Breast epithelium (tissue), 4 donors: Measurements from ENCODE around the gene DDX10. TPM values are rescaled to one million over a fixed set of nuclear protein-coding genes. Genes with fewer than 3 reads are reported as not detected.

Source experiments
- DNase-seq, 2 donors: peaks; one replicate each; pipeline ENCODE4 v3.0.0-alpha.2; 2019; ENCODE audit warnings: low spot score in 2 of 2
- H3K27ac ChIP-seq, 2 donors: fragments of 200-600 bp; sonication (generic) in 1 of 2; one replicate each; pipeline ENCODE4 v1.5.1; 2016 to 2019; ENCODE audit warnings: mild to moderate bottlenecking in 1 of 2
- H3K27me3 ChIP-seq, 2 donors: fragments of 200-600 bp; sonication (generic) in 1 of 2; one replicate each; pipeline versions ENCODE4 v1.5.1 to v1.6.0; 2017 to 2019; ENCODE audit warnings: control low read depth in 1 of 2, mild to moderate bottlenecking in 1 of 2
- H3K36me3 ChIP-seq: fragments of 200-600 bp; one replicate; pipeline ENCODE4 v1.5.1; 2019
- H3K4me1 ChIP-seq, 2 donors: fragments of 200-600 bp; sonication (generic); one replicate each; pipeline ENCODE4 v1.5.1; 2016 to 2019; ENCODE audit warnings: control low read depth in 1 of 2
- H3K4me3 ChIP-seq, 3 donors: fragments of 200-600 bp; sonication (generic); 1 replicate in 2 of 3; 2 replicates in 1 of 3; pipeline ENCODE4 v1.5.1; 2016 to 2019; ENCODE audit warnings: mild to moderate bottlenecking in 3 of 3, moderate library complexity in 2 of 3
- H3K9me3 ChIP-seq, 2 donors: fragments of 200-600 bp; sonication (generic) in 1 of 2; one replicate each; pipeline ENCODE4 v1.5.1; 2016 to 2019; ENCODE audit warnings: control low read depth in 1 of 2
- CTCF ChIP-seq, 3 donors: fragments of 450-650 bp; IDR thresholded peaks; one replicate each; pipeline ENCODE4 v1.5.1; 2016 to 2017; ENCODE audit warnings: antibody characterized with exemption in 3 of 3, mild to moderate bottlenecking in 3 of 3, moderate library complexity in 3 of 3
- POLR2A ChIP-seq: fragments of 450-650 bp; IDR thresholded peaks from one replicate; pipeline ENCODE4 v1.6.1; 2016; ENCODE audit warnings: antibody characterized with exemption, mild to moderate bottlenecking, moderate library complexity
- POLR2AphosphoS5 ChIP-seq, 3 donors: sonication (generic); formaldehyde crosslinking; IDR thresholded peaks; one replicate each; pipeline ENCODE4 v1.6.1; 2017; ENCODE audit warnings: antibody characterized with exemption in 3 of 3
- intact Hi-C: fragments of 100-400 bp; cut with DNase I; formaldehyde crosslinking; loops from one replicate; pipeline ENCODE4 v1.15.1; 2023; ENCODE audit warnings: low total_unique reads
- total RNA-seq, 3 donors: library from RNA; depleted of rRNA; stranded (reverse); fragments of >200 nt; gene quantifications; one replicate each; pipeline ENCODE4 v1.1.0, GENCODE V29; 2016

The DDX10 gene
- total RNA-seq, 3 donors from 2014 or later = 17.3 to 41.9 (median 29.5) TPM

GRCh38 chr11:108857382-108857781 is 192.5 kb downstream of the DDX10 start:
- H3K36me3 ChIP-seq = peaks cover 5% of the 10 kb centered on the region
- H3K27ac ChIP-seq = no peak overlapping the region
- no peak overlapping the region for H3K4me3 ChIP-seq
- DNase-seq = no peak
- intact Hi-C loops = no loop called here
- no peaks in the 10 kb centered on the region for H3K27me3 ChIP-seq
- TF ChIP-seq POLR2A (no peak), CTCF (IDR thresholded peaks at IDR 0.05) (no peak), POLR2AphosphoS5 (IDR thresholded peaks at IDR 0.05) (no peak)
- no peaks in the 10 kb centered on the region for H3K4me1 ChIP-seq
- H3K9me3 ChIP-seq = no peaks in the 10 kb centered on the region

GRCh38 chr11:108858622-108859021 is 193.8 kb downstream of the DDX10 start:
- DNase-seq = no peak
- H3K27ac ChIP-seq = no peak overlapping the region
- no peaks in the 10 kb centered on the region for H3K9me3 ChIP-seq
- intact Hi-C loops = no loop called here
- H3K27me3 ChIP-seq = no peaks in the 10 kb centered on the region
- TF ChIP-seq POLR2A (no peak), CTCF (IDR thresholded peaks at IDR 0.05) (no peak)
- H3K4me3 ChIP-seq = no peak overlapping the region
- H3K36me3 ChIP-seq = peaks cover 5% of the 10 kb centered on the region
- no peaks in the 10 kb centered on the region for H3K4me1 ChIP-seq

DNA sequence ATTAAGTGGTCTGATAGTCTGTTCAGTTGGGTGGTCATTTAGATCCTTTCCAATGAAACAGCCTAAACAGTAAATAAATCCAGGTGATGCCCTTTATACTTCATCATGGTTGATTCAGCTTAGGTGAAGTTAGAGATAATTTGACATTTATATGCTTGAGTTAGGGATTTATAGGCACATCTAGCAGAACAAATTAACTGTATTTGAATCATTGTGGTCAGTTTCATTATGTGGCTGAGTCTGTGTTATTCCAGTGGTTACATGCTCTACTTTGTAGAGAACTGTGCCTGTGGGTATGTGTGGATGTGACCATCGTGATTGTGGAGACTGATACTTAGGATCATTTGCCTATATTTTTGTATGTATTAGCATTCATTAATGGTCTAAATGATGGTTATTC is 194.6 kb downstream of the DDX10 start:
- intact Hi-C loops = no loop called here
- Histone ChIP-seq H3K4me1 (no peaks in the 10 kb centered on the region), H3K9me3 (no peaks in the 10 kb centered on the region), H3K27me3 (no peaks in the 10 kb centered on the region), H3K27ac (no peak overlapping the region), H3K36me3 (peaks cover 5% of the 10 kb centered on the region), H3K4me3 (no peak overlapping the region)
- TF ChIP-seq POLR2AphosphoS5 (IDR thresholded peaks at IDR 0.05) (no peak), CTCF (IDR thresholded peaks at IDR 0.05) (no peak), POLR2A (no peak)
- DNase-seq = no peak

DNA sequence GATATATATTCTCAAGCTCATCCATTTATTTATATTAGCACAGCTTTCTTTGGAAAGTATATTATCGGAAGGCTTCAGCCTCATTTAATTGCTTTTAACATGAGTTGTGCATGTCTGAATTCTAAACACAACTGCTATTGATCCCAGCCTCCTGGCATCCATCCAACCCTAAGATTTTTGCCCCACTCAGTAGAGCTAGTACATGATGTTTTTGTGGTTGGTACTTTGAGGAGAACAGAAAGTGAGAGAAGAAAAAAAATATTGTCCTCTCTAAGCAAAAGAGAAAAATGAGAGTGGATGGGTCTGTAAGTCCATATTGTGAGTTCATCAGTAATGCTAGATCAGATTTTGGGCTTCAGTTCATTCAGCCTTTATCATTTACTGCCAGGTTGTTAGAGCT is 198.7 kb downstream of the DDX10 start:
- Histone ChIP-seq H3K9me3 (no peaks in the 10 kb centered on the region), H3K27ac (no peak overlapping the region), H3K4me3 (no peak overlapping the region), H3K4me1 (no peaks in the 10 kb centered on the region), H3K36me3 (peaks cover under 1% of the 10 kb centered on the region), H3K27me3 (no peaks in the 10 kb centered on the region)
- DNase-seq = no peak
- intact Hi-C loops = no loop called here
- TF ChIP-seq POLR2A = no peak
- TF ChIP-seq POLR2AphosphoS5 (IDR thresholded peaks at IDR 0.05) = no peak
- no peak for TF ChIP-seq CTCF (IDR thresholded peaks at IDR 0.05)

DNA sequence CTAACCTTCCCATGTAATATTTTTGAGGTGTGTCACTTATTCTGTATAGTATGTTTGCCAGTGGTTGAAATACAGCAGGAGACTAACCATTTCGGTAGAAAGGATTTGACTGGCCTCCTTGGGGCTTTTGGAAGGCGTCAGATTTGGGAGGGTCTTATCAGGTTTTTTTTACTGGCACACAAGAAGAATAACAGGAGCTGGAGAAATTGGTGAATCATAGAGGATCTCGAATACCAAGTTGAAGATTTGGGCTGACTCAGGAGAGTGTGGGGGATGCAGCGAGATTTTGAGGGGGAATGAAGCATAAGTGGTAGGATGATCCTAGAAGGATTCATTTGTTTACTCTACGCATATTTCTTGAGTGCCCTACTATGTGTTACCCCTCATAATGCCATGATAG is 200.5 kb downstream of the DDX10 start:
- H3K9me3 ChIP-seq = no peaks in the 10 kb centered on the region
- H3K27me3 ChIP-seq = no peaks in the 10 kb centered on the region
- H3K4me3 ChIP-seq = no peak overlapping the region
- H3K4me1 ChIP-seq = no peaks in the 10 kb centered on the region
- no peak for TF ChIP-seq CTCF (IDR thresholded peaks at IDR 0.05)
- TF ChIP-seq POLR2AphosphoS5 (IDR thresholded peaks at IDR 0.05) = no peak
- TF ChIP-seq POLR2A = no peak
- no peak overlapping the region for H3K27ac ChIP-seq
- intact Hi-C loops = no loop called here
- DNase-seq = no peak
- H3K36me3 ChIP-seq = no peaks in the 10 kb centered on the region
